Kasumi-1 (cell line): ENCODE measurements around the gene CYTL1.
"Not testable (repeated sequence)": the region's sequence is repeated elsewhere in the genome, so short reads cannot be mapped to it uniquely, and the experiment has no call there.

ENCODE experiments used
- DNase-seq, 2 experiments: peaks; one replicate each; lab custom pipeline; 2025; lab: John Stamatoyannopoulos, UW

CYTL1 gene

DNA sequence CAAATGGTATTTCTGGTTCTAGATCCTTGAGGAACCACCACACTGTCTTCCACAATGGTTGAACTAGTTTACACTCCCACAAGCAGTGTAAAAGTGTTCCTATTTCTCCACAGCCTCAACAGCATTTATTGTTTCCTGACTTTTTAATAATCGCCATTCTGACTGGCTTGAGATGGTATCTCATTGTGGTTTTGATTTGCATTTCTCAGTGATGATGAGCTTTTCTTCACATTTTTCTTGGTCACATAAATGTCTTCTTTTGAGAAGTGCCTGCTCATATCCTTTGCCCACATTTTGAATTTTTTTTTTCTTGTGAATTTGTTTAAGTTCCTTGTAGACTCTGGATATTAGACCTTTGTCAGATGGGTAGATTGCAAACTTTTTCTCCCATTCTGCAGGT is 22.3 kb downstream of the CYTL1 start:
- not testable (repeated sequence) for DNase-seq

DNA sequence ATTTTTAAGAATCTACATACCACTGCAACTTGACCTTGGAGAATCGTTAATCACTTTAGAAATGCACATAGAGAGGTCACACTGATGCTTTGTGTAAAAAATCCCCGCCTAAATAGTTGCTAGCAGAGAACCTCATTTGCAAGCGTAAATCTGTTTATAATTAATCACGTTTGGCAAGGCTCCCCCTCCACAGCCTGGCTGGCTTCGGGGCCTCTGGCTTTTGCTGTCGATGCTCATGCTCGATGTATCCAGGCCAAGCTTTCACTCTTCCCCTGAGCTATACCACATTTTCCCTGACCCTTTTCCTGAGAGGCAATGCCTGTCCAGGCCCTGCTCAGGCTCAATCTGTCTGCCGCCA is 23.4 kb downstream of the CYTL1 start:
- no peak for DNase-seq

- DNase-seq = peak; percentile 63 to 67
These were observed 24.0 kb downstream of the CYTL1 start for GRCh38 chr4:4995103-4995907.

GRCh38 chr4:4994312-4995097 is 24.8 kb downstream of the CYTL1 start:
- no peak for DNase-seq

DNA sequence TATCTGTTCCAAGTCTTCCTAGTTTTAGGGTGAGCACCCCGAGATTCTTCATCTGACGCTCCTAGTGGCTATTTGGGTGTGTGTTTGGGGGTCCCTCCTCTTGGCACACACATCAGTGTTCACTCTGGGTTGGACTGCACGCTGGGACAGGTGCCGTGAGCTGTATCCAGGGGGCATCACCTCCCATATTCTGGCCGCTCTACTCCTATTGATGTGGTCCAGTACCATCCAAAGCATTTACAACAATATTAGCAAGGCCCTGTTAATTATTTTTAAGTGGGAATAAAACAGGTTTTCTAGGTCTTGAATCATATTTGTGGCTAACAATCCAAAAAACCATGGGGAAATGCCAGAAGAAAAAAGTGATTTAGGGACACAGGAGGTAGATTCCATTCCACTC is 26.4 kb downstream of the CYTL1 start:
- no peak for DNase-seq

DNA sequence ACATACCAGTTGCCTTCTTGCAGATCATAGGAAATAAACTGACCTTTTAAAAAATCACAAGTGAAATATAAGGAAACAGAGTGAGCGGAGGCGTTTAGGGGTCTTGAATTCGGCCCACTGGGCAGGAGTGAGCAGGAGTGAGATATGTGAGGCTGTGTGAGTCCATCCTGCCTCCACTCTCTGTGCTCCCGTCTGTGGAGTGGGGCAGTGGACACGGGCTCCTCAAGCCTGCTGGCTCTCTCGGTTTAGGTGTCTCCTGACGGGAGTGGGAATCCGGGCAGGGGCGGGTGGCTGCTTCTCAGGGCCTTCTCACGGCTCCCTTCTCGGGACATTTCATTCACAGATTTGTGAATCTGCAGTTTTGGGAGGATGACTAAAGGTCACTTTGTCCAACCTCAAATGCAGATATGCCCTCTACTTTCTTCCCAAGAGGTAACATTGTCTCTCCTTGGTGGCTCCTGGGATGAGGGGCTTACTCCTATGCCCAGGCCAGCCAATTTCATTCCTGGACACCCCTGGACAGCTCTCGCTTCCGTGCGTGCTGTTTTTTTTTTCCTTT is 27.6 kb downstream of the CYTL1 start:
- DNase-seq = no peak

- no peak for DNase-seq
These were observed 28.3 kb downstream of the CYTL1 start for GRCh38 chr4:4990857-4991540.

DNA sequence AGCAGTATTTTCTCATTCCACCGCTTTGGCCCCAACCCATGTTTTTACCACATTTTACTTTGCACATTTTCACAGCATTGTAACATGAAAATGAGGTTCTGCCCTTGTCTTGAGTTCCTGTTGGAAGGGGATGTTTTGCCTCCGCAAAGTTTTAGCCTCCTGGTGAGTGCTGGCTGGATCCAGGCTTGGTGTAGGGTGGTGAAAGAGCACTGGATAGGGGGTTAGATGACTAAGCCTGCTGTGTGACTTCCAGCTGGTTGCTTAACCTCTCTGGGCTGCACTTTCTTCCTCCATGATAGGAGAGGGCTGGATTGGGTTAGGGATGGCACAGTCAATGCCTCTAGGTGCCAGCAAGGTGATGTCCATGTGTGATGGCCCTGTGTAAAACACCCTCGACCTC is 28.9 kb downstream of the CYTL1 start:
- no peak for DNase-seq

DNA sequence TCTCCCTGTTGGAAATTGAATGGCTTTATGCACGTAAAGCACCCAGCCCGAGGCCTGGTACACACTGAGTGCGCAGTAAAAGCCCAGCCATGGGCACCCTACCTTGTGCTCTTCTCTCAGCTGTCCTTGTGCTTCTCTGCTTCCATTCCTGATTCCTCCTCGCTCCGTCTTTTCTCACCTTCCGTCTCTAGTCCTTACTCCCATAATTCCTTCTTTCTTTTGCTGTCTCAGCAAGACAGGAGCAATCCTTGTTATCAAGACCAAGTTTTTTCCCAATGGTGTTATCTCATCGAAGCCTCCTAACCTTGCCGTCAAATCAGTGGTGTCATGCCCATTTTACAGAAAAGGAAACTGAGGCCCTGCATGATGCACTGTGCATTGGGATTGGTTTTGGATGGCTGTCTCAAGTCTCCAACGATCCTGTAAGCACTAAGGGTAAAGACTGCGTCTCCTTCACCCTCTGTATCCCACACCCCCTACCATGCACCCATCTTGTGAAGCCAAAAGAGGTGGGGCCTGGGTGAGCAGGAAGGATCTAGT is 30.1 kb downstream of the CYTL1 start:
- DNase-seq = no peak

DNA sequence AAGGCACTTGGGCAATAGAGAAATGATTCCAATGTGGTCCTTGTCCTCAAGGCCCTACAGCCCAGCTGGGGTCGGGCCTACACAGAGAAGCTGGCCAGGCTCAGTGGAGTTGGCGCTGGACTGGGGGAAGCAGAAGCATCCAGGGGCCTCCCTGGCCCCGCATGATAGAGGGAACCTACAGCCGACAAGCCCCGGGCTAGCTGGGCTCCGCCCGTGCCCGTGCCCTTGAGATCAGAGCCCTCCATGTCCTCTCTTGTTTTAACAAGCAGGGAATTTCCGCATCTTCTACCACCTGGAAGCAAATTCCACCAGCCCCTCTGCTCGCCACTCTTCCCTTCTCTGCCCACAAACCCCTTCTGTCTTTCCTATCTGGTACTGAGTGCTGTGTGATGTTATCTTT is 31.6 kb downstream of the CYTL1 start:
- DNase-seq = no peak

DNA sequence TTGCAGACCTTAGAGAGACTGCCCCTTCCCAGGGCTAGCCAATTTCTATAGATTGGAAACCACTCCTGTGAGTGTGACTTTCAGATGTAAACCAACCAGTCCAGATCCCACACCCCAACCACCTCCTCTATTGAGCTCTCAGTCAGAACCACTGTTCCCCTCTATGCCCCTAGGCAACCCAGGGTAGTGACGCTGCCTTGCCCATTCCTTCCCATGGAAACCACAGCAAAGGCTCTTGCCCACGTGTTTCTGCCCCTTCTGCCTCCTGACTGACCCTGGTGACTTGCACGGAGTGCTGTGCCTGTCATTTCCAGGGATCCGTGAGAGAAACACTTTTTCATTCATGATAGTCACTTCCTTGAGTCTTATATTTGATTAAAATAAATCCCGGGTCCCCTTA is 32.4 kb downstream of the CYTL1 start:
- no peak for DNase-seq

DNA sequence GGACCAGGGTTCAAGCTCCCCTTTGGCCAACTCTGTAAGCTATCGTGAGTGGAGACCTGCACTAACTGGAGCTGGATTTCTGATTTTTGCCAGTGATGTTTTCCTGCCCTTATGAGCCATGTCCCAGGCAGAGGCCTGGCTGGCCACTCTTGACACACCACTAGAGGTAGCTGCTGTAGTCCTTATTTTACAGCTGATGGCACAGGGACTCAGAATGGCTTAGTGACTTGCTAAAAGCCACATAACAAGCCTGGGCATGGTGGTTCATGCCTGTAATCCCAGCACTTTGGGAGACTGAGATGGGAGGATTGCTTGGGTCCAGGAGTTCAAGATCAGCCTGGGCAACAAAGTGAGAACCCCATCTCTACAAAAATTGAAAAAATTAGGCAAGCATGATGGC is 33.4 kb downstream of the CYTL1 start:
- DNase-seq = peak; percentile 8 to 15

GRCh38 chr4:4985036-4985435 is 34.2 kb downstream of the CYTL1 start:
- no peak for DNase-seq

- no peak for DNase-seq
These were observed 35.1 kb downstream of the CYTL1 start for GRCh38 chr4:4984186-4984585.

DNA sequence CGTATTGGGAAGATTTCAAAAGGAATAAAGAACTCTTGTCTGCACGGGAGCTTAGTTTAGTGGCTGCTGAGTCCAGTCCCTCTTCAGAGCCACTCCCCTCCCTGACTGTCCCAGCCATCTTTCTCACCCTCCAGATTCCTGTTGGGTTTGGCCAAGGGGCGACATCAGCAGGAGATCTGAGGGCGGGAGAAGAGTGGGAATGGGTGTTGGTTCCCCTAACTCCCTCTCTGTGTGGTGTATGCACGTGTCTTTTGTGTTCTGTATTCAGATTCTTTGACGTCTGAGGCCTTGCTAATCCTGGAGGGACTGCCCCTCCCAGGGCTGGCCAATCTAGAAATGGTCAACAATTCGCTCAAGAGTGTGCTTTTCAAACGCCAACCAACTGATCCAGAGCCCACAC is 37.4 kb downstream of the CYTL1 start:
- no peak for DNase-seq

GRCh38 chr4:4981427-4981826 is 37.8 kb downstream of the CYTL1 start:
- DNase-seq = no peak

- DNase-seq = no peak
These were observed 38.5 kb downstream of the CYTL1 start for GRCh38 chr4:4980621-4981230.

- DNase-seq = no peak
These were observed 39.3 kb downstream of the CYTL1 start for GRCh38 chr4:4979971-4980370.

DNA sequence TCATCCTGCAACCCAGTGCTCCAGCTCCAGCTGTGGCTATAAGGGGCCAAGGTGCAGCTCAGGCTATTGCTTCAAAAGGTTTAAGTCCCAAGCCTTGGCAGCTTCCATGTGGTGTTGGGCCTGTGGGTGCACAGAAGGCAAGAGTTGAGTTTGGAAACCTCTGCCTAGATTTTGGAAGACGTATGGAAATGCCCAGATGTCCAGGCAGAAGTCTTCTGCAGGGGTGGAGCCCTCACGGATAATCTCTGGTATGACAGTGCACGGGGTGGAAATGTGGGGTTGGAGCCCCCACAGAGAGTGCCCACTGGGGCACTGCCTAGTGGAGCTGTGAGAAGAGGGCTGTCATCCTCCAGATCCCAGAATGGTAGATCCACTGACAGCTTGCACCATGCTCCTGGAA is 44.5 kb downstream of the CYTL1 start:
- DNase-seq = no peak

GRCh38 chr4:4971796-4972195 is 47.5 kb downstream of the CYTL1 start:
- no peak for DNase-seq

DNA sequence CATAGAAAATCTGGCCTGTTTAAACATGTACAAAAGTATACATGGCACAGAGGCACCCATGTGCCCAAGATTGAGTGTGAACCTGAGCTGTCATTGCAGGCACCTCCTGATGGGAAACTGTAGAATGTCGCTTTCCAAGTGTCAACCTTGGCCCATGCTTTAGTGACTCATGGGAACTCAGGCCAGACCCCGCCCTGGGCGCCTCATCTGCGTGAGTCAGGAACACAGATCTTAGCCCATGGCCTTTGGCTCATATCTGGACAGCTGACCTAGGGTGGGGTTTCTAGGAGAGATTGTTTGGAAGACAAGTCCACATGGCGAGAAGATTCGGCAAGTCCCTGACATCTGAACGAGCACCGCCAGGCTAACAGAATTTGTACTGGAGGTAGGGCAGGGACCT is 50.0 kb downstream of the CYTL1 start:
- no peak for DNase-seq

DNA sequence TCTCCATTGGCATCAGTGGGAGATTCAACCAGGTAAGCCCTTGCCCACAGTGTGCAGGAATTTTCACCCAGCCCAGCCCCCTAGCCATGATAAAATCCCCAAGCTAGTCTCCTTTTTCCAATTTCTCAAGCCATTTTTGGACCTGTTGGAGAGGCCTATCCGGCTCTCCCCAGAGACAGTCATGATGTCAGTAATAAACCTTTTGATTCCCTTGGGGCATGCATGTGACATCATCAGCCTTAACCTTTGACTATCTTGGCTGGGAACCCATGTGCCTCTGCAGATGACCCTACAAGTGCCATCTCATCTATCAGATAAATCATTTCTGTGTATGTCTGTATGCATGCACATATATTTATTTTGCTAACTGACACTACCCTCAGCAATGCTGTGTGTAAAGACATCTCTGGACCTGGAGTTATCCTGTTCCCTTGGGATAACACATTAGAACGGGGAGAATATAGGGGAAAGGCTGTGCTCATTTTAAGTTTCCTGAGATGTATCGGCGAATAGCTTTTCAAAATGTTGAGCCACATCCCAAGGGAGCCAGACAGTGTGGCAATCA is 51.0 kb downstream of the CYTL1 start:
- no peak for DNase-seq
